Progenitor cell of endocrine pancreas (in vitro differentiated cells): ENCODE data around the gene FBN3. TPM values are rescaled to one million over a fixed set of nuclear protein-coding genes. Genes with fewer than 3 reads are reported as not detected.
"Not testable (repeated sequence)": the region's sequence is repeated elsewhere in the genome, so short reads cannot be mapped to it uniquely, and the experiment has no call there.

Experiments used
- DNase-seq: peaks from one replicate; pipeline ENCODE4 v3.0.0; 2021; ENCODE audit warnings: low spot score; ENCODE audit not compliant: unreplicated experiment
- H3K27ac Mint-ChIP-seq: 2 replicates; pipeline ENCODE4 v1.8.0; 2021; ENCODE audit warnings: mild to moderate bottlenecking, moderate library complexity, mixed read lengths
- H3K27me3 Mint-ChIP-seq: 2 replicates; pipeline ENCODE4 v1.8.0; 2021; ENCODE audit warnings: mixed read lengths
- H3K36me3 Mint-ChIP-seq: 2 replicates; pipeline ENCODE4 v1.8.0; 2022; ENCODE audit warnings: mixed read lengths; ENCODE audit not compliant: insufficient read depth
- H3K4me1 Mint-ChIP-seq: 2 replicates; pipeline ENCODE4 v1.8.0; 2021; ENCODE audit warnings: low read depth, mixed read lengths
- H3K4me3 Mint-ChIP-seq: 2 replicates; pipeline ENCODE4 v1.8.0; 2021; ENCODE audit warnings: low read depth, mild to moderate bottlenecking, moderate library complexity, mixed read lengths
- H3K9me3 Mint-ChIP-seq: 2 replicates; pipeline ENCODE4 v1.8.0; 2021; ENCODE audit warnings: low read depth, mixed read lengths
- CTCF ChIP-seq: fragments of 200-600 bp; sonication (generic); IDR thresholded peaks from one replicate; pipeline ENCODE4 v1.5.0; 2021; ENCODE audit warnings: antibody characterized with exemption, mild to moderate bottlenecking; ENCODE audit not compliant: unreplicated experiment
- total RNA-seq: library from RNA; stranded (reverse); gene quantifications from 2 replicates; pipeline ENCODE4 v1.2.1, GENCODE V29; 2021

The FBN3 gene
- total RNA-seq, 1 donor from 2014 or later: 121 TPM

- H3K4me1 Mint-ChIP-seq: no peaks in the 10 kb centered on the region
- no peaks in the 10 kb centered on the region for H3K27me3 Mint-ChIP-seq
- no peaks in the 10 kb centered on the region for H3K9me3 Mint-ChIP-seq
- H3K27ac Mint-ChIP-seq: no peak overlapping the region
- DNase-seq: no peak
- H3K36me3 Mint-ChIP-seq: peaks cover 25% of the 10 kb centered on the region
- TF ChIP-seq CTCF: no peak
- H3K4me3 Mint-ChIP-seq: no peak overlapping the region
Measured at GRCh38 chr19:8109890-8110662, 39.3 kb downstream of the FBN3 start.

- Mint-ChIP-seq H3K27ac (no peak overlapping the region), H3K4me3 (no peak overlapping the region), H3K27me3 (no peaks in the 10 kb centered on the region), H3K9me3 (no peaks in the 10 kb centered on the region), H3K36me3 (peaks cover 25% of the 10 kb centered on the region), H3K4me1 (no peaks in the 10 kb centered on the region)
- DNase-seq: no peak
- no peak for TF ChIP-seq CTCF
Measured at GRCh38 chr19:8109455-8109854, 39.9 kb downstream of the FBN3 start.

GRCh38 chr19:8108560-8109445 lies 40.6 kb downstream of the FBN3 start:
- no peak for DNase-seq
- H3K4me1 Mint-ChIP-seq: no peaks in the 10 kb centered on the region
- H3K36me3 Mint-ChIP-seq: peaks cover 25% of the 10 kb centered on the region
- TF ChIP-seq CTCF: no peak
- H3K9me3 Mint-ChIP-seq: no peaks in the 10 kb centered on the region
- no peaks in the 10 kb centered on the region for H3K27me3 Mint-ChIP-seq
- H3K4me3 Mint-ChIP-seq: no peak overlapping the region
- no peak overlapping the region for H3K27ac Mint-ChIP-seq

- Mint-ChIP-seq H3K36me3 (peaks cover 28% of the 10 kb centered on the region), H3K4me1 (no peaks in the 10 kb centered on the region), H3K9me3 (no peaks in the 10 kb centered on the region), H3K27me3 (no peaks in the 10 kb centered on the region), H3K27ac (no peak overlapping the region), H3K4me3 (no peak overlapping the region)
- no peak for DNase-seq
- TF ChIP-seq CTCF: no peak
Measured at GRCh38 chr19:8107301-8107903, 42.0 kb downstream of the FBN3 start.

GRCh38 chr19:8105471-8105870 lies 43.9 kb downstream of the FBN3 start:
- H3K27ac Mint-ChIP-seq: no peak overlapping the region
- H3K27me3 Mint-ChIP-seq: no peaks in the 10 kb centered on the region
- H3K36me3 Mint-ChIP-seq: peaks cover 27% of the 10 kb centered on the region
- DNase-seq: no peak
- no peak for TF ChIP-seq CTCF
- H3K4me3 Mint-ChIP-seq: no peak overlapping the region
- H3K4me1 Mint-ChIP-seq: no peaks in the 10 kb centered on the region
- H3K9me3 Mint-ChIP-seq: no peaks in the 10 kb centered on the region

GRCh38 chr19:8101910-8102309 lies 47.5 kb downstream of the FBN3 start:
- not testable (repeated sequence) for H3K27me3 Mint-ChIP-seq, H3K4me1 Mint-ChIP-seq, DNase-seq, H3K4me3 Mint-ChIP-seq, H3K9me3 Mint-ChIP-seq, H3K27ac Mint-ChIP-seq
- peaks cover 41% of the 10 kb centered on the region for H3K36me3 Mint-ChIP-seq
